Astrocyte (in vitro differentiated cells and primary cell): ENCODE data around the gene RPL5. TPM values are rescaled to one million over a fixed set of nuclear protein-coding genes. Genes with fewer than 3 reads are reported as not detected.

ENCODE experiments used
- DNase-seq: peaks from one replicate; pipeline ENCODE4 v3.0.0-alpha.2; 2010; ENCODE audit warnings: low read depth
- FAIRE-seq: peaks from 2 replicates; lab custom pipeline; 2011; peaks lifted over from hg19 to GRCh38; lab: Jason Lieb, UNC
- H2AFZ ChIP-seq: 2 replicates; pipeline ENCODE4 v1.6.0; 2012; ENCODE audit warnings: low read depth, low read length, inconsistent platforms
- H3K27ac ChIP-seq: 2 replicates; pipeline ENCODE4 v1.5.1; 2011; ENCODE audit warnings: low read depth, low read length, inconsistent platforms
- H3K27me3 ChIP-seq: 2 replicates; pipeline ENCODE4 v1.6.0; 2011; ENCODE audit warnings: low read length, inconsistent platforms; ENCODE audit not compliant: insufficient read depth
- H3K36me3 ChIP-seq: 2 replicates; pipeline ENCODE4 v1.5.1; 2011; ENCODE audit warnings: low read length, inconsistent platforms; ENCODE audit not compliant: insufficient read depth
- H3K4me1 ChIP-seq: 2 replicates; pipeline ENCODE4 v1.5.1; 2011; ENCODE audit warnings: low read length, inconsistent platforms; ENCODE audit not compliant: insufficient read depth
- H3K4me2 ChIP-seq: 2 replicates; pipeline ENCODE4 v1.6.0; 2012; ENCODE audit warnings: low read length, inconsistent platforms
- H3K4me3 ChIP-seq: 2 replicates; pipeline ENCODE4 v1.5.1; 2011; ENCODE audit warnings: low read depth, mild to moderate bottlenecking, low read length, inconsistent platforms; ENCODE audit not compliant: insufficient read depth
- H3K79me2 ChIP-seq: 2 replicates; pipeline ENCODE4 v1.6.0; 2012; ENCODE audit warnings: mild to moderate bottlenecking, low read length, inconsistent platforms; ENCODE audit not compliant: insufficient read depth
- H3K9ac ChIP-seq: 2 replicates; pipeline ENCODE4 v1.6.0; 2012; ENCODE audit warnings: mild to moderate bottlenecking, low read length, inconsistent platforms
- H3K9me3 ChIP-seq: 2 replicates; pipeline ENCODE4 v1.5.1; 2012; ENCODE audit warnings: low read depth, mild to moderate bottlenecking, low read length, inconsistent platforms; ENCODE audit not compliant: insufficient read depth
- H4K20me1 ChIP-seq: 2 replicates; pipeline ENCODE4 v1.6.0; 2012; ENCODE audit warnings: low read length, inconsistent platforms; ENCODE audit not compliant: insufficient read depth
- H3K27ac Mint-ChIP-seq: one replicate; pipeline ENCODE4 v1.8.0; 2021; ENCODE audit warnings: mild to moderate bottlenecking, mixed read lengths; ENCODE audit not compliant: unreplicated experiment
- H3K27me3 Mint-ChIP-seq: one replicate; pipeline ENCODE4 v1.8.0; 2021; ENCODE audit warnings: low read depth, mixed read lengths; ENCODE audit not compliant: unreplicated experiment
- H3K36me3 Mint-ChIP-seq: one replicate; pipeline ENCODE4 v1.8.0; 2021; ENCODE audit warnings: low read depth, mixed read lengths; ENCODE audit not compliant: unreplicated experiment
- H3K4me1 Mint-ChIP-seq: one replicate; pipeline ENCODE4 v1.8.0; 2021; ENCODE audit warnings: low read depth, mixed read lengths; ENCODE audit not compliant: unreplicated experiment
- H3K4me3 Mint-ChIP-seq: one replicate; pipeline ENCODE4 v1.8.0; 2021; ENCODE audit warnings: mild to moderate bottlenecking, moderate library complexity, mixed read lengths; ENCODE audit not compliant: unreplicated experiment
- H3K9me3 Mint-ChIP-seq: one replicate; pipeline ENCODE4 v1.8.0; 2021; ENCODE audit warnings: mild to moderate bottlenecking, mixed read lengths; ENCODE audit not compliant: unreplicated experiment
- CTCF ChIP-seq: IDR thresholded peaks from 2 replicates; pipeline ENCODE4 v1.5.1; 2011; ENCODE audit warnings: low read depth, mild to moderate bottlenecking, inconsistent platforms, low read length, moderate library complexity; ENCODE audit not compliant: insufficient read depth
- EZH2 ChIP-seq: IDR thresholded peaks from 2 replicates; pipeline ENCODE4 v1.6.1; 2012; ENCODE audit warnings: mild to moderate bottlenecking, low read length, inconsistent platforms; ENCODE audit not compliant: insufficient read depth
- total RNA-seq: library from RNA; stranded (reverse); gene quantifications from 2 replicates; pipeline ENCODE4 v1.2.1, GENCODE V29; 2021

Gene RPL5
- total RNA-seq, 1 donor from 2014 or later = 846 TPM

GRCh38 chr1:92855236-92855635, 23.4 kb downstream of the RPL5 start:
- no peak overlapping the region for H3K27ac ChIP-seq
- Mint-ChIP-seq H3K4me1 (no peaks in the 10 kb centered on the region), H3K4me3 (no peak overlapping the region), H3K36me3 (no peaks in the 10 kb centered on the region), H3K27me3 (no peaks in the 10 kb centered on the region), H3K27ac (no peak overlapping the region), H3K9me3 (no peaks in the 10 kb centered on the region)
- H2AFZ ChIP-seq = no peak overlapping the region
- no peaks in the 10 kb centered on the region for H3K4me1 ChIP-seq
- no peak overlapping the region for H3K4me2 ChIP-seq
- FAIRE-seq = no peak
- no peaks in the 10 kb centered on the region for H4K20me1 ChIP-seq
- no peak for DNase-seq
- TF ChIP-seq CTCF (no peak), EZH2 (no peak)
- no peaks in the 10 kb centered on the region for H3K27me3 ChIP-seq
- no peaks in the 10 kb centered on the region for H3K9me3 ChIP-seq
- H3K79me2 ChIP-seq = no peaks in the 10 kb centered on the region
- no peak overlapping the region for H3K9ac ChIP-seq
- no peak overlapping the region for H3K4me3 ChIP-seq
- no peaks in the 10 kb centered on the region for H3K36me3 ChIP-seq

DNA sequence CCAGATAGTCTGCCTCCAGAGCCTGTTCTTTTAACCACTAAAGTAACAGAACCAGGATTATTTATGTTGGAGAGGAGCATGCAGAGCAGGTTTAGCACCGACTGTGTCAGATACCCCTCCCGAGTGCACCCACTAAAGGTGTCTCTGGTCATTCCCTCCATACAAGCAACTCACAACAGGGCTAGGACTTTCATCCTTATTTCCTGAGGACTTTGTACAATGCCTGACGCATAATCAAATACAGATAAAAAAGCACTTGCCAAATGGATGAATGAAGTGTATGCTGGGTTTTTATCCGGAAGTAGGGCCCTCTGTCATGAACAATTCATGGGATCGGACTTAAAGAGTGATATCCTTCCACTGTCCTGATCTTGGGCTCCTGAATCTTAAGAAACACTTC, 26.0 kb downstream of the RPL5 start:
- no peaks in the 10 kb centered on the region for H3K9me3 Mint-ChIP-seq
- no peaks in the 10 kb centered on the region for H3K79me2 ChIP-seq
- FAIRE-seq = no peak

More for the DNA sequence above, 26.0 kb downstream of the RPL5 start:
- Histone ChIP-seq H3K9me3 (no peaks in the 10 kb centered on the region), H3K27ac (no peak overlapping the region), H3K27me3 (no peaks in the 10 kb centered on the region), H3K4me3 (no peak overlapping the region), H3K4me1 (no peaks in the 10 kb centered on the region), H3K9ac (no peak overlapping the region), H3K36me3 (no peaks in the 10 kb centered on the region), H4K20me1 (no peaks in the 10 kb centered on the region), H3K4me2 (no peak overlapping the region), H2AFZ (no peak overlapping the region)
- no peak for TF ChIP-seq EZH2
- no peak for TF ChIP-seq CTCF
- Mint-ChIP-seq H3K4me1 (peaks cover 5% of the 10 kb centered on the region), H3K4me3 (no peak overlapping the region), H3K36me3 (no peaks in the 10 kb centered on the region), H3K27me3 (no peaks in the 10 kb centered on the region), H3K27ac (no peak overlapping the region)
- no peak for DNase-seq
